GM06990 (cell line): Measurements from ENCODE around the gene STARD9.

ENCODE experiments used
- DNase-seq: peaks from one replicate; pipeline ENCODE4 v3.0.0-alpha.2; 2011; ENCODE audit not compliant: insufficient read length; ENCODE audit errors: extremely low read depth
- H3K27me3 ChIP-seq: replicated peaks from 2 replicates; pipeline ENCODE4 v1.6.0; 2011; ENCODE audit warnings: low read length; ENCODE audit not compliant: control insufficient read depth, insufficient read depth
- H3K36me3 ChIP-seq: 2 replicates; pipeline ENCODE4 v1.5.1; 2011; ENCODE audit warnings: low read length; ENCODE audit not compliant: control insufficient read depth, insufficient read depth
- H3K4me3 ChIP-seq: replicated peaks from 2 replicates; pipeline ENCODE4 v1.5.1; 2011; ENCODE audit warnings: low read depth, mild to moderate bottlenecking, control low read depth, low read length
- TF ChIP-seq, protein P1 (sequence below): IDR thresholded peaks from 2 replicates; pipeline ENCODE4 v1.5.1; 2011; ENCODE audit warnings: low read length, control low read depth, mild to moderate bottlenecking, inconsistent platforms; ENCODE audit not compliant: insufficient read depth, poor library complexity, severe bottlenecking

STARD9 gene

DNA sequence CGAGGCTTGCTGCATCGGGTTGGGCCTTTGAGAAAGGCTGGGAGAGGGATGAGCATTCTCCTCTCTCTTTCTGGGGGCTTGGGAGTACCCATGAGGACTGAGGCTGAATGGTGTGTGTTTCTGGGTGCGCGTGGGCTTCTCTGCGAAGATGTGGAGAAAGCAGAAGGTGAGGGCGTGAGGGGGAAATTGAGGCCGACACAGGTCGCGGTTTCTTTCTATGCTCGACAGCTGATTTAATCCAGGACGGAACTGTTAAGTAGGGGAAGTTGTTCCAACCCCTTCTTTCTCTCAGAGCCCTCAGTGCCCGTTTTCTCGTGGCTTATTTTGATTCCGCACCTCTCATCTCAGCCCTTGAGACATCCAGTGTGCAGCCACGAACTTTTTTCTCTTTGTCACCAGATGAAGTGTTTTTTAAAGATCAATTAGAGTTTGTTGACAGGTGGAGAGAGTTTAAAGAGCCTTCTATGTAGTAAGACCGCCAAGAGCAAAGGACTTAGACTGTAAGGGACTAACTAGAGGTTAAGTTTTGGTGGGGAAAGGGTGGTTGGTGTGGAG is 711 bp downstream of the STARD9 start:
- Histone ChIP-seq H3K4me3 (peak overlapping the region; percentile 78), H3K36me3 (no peaks in the 10 kb centered on the region), H3K27me3 (no peaks in the 10 kb centered on the region)
- TF ChIP-seq, protein P1, sequence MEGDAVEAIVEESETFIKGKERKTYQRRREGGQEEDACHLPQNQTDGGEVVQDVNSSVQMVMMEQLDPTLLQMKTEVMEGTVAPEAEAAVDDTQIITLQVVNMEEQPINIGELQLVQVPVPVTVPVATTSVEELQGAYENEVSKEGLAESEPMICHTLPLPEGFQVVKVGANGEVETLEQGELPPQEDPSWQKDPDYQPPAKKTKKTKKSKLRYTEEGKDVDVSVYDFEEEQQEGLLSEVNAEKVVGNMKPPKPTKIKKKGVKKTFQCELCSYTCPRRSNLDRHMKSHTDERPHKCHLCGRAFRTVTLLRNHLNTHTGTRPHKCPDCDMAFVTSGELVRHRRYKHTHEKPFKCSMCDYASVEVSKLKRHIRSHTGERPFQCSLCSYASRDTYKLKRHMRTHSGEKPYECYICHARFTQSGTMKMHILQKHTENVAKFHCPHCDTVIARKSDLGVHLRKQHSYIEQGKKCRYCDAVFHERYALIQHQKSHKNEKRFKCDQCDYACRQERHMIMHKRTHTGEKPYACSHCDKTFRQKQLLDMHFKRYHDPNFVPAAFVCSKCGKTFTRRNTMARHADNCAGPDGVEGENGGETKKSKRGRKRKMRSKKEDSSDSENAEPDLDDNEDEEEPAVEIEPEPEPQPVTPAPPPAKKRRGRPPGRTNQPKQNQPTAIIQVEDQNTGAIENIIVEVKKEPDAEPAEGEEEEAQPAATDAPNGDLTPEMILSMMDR, result no peak
- DNase-seq, result no peak

DNA sequence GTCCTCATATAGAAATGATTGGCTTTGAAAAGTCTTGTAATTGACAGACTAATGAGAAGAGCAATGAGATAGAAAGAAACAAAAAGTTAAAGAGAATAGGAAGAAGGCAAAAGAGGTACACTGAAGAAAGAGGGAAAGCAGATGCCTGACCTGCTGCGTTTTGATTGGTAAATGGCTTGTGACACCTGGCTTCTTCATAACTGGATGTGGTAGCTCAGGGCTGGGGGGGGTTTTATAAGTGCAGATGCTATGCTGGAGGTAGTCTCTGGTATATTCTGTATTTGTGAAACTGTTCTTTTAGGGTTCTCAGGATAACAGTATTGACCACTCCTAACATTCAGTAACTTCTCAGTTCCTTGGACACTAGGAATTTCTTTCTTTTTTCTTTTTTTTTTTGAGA is 1.4 kb downstream of the STARD9 start:
- no peak for DNase-seq
- no peaks in the 10 kb centered on the region for H3K36me3 ChIP-seq
- peak overlapping the region; percentile 78 for H3K4me3 ChIP-seq
- TF ChIP-seq, protein P1, result no peak
- no peaks in the 10 kb centered on the region for H3K27me3 ChIP-seq

DNA sequence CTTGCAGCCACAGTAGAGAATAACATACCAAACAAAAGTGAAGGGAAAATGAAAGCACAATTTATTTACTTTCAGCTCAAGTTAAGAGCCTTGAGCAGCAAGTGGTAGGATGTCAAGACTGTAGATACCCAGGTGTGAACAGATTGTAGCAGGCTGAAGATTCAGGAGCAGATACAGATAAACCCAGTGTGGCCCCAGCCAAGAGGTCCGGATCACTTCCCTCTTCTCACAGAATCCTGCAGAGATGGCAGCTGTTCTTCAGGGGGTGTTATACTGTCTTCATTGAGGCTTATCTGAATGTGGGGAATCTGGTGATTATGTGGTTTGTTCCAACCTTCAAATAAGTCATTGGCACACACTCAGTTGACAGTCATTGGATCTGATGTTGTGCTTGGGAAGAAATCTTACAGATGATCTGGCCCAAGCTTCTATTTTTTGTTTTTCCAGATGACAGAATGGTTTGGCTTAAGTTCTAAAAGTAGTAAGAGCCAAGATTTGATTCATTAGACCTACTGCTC is 2.2 kb downstream of the STARD9 start:
- TF ChIP-seq, protein P1, result no peak
- no peak for DNase-seq
- Histone ChIP-seq H3K4me3 (no peak overlapping the region), H3K36me3 (no peaks in the 10 kb centered on the region), H3K27me3 (no peaks in the 10 kb centered on the region)

DNA sequence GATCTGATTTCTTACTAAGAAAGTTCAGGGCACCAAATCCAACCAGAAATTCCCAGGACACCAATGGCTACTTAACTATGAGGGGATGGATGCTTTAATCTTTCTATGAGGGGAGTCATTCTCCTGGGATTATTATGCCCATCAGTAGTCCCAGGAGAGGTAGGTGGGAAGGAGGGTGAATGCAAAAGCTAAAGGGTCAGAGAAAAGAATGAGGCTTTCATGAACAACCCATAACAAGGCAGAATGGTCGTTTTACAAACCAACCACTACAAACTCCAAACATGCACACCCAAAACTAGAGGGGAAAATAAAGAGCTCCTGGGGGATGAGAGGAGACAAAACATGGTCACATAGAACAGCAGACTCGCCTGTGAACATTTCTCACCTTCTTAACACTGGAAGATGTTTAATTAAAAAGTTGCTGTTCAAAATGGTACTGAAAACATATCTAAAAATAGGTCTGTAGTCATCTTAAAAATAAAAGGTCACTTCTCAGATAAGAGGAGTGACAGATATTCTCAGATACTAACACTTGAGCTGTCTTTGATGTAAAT is 3.7 kb downstream of the STARD9 start:
- no peaks in the 10 kb centered on the region for H3K36me3 ChIP-seq
- H3K4me3 ChIP-seq, result no peak overlapping the region
- H3K27me3 ChIP-seq, result no peaks in the 10 kb centered on the region
- DNase-seq, result no peak
- TF ChIP-seq, protein P1, result no peak

DNA sequence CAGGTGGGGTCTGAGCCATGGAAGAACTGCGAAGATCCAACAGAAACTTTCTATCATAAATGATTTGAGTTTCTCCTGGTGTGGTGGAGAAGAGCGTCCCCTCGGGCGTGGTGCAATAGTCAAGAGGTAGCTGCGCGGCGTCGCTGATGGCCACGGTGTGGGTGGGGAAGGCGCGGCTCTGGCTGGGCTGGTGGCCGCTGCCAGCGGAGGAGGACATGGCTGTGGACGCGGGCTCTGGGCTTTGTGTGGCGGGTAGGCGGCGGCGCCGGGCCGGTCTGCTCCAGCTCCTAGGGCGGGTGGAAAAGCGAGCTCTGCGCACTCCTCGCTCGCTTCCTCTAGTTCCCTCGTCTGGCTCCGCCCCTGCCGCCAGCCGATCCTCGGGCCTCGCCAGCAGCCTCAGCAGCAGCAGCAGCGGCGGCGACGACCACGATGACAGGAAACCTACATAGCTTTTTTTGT is 5.9 kb downstream of the STARD9 start:
- Histone ChIP-seq H3K27me3 (no peaks in the 10 kb centered on the region), H3K36me3 (no peaks in the 10 kb centered on the region), H3K4me3 (peak overlapping the region; percentile 70)
- TF ChIP-seq, protein P1, result peak; percentile 25
- peak; percentile 82 for DNase-seq
